ENCODE data around the gene RBP5. TPM values are rescaled to one million over a fixed set of nuclear protein-coding genes. Genes with fewer than 3 reads are reported as not detected.

RBP5 gene
- not detected for polyA plus RNA-seq (2013, experiment 1 of 2)
- polyA plus RNA-seq (2013, experiment 2 of 2), result not detected

- Histone ChIP-seq H3K4me3 (ENCODE audit: insufficient read depth in 1 of 2, low read depth in 1 of 2, low read length in 2 of 2) (peak within 1 kb of the TSS; percentile 64 to 81), H2BK5ac (ENCODE audit: low read depth, low read length, poor library complexity, severe bottlenecking) (no peak within 1 kb of the TSS), H2AFZ (ENCODE audit: low read depth, low read length) (peak within 1 kb of the TSS; percentile 80), H3K9ac (ENCODE audit: low read length) (peak within 1 kb of the TSS; percentile 70), H4K8ac (ENCODE audit: low read length) (peak within 1 kb of the TSS; percentile 27), H2AK5ac (ENCODE audit: low read length, severe bottlenecking) (no peak within 1 kb of the TSS), H3K14ac (ENCODE audit: low read length in 2 of 2) (peak within 1 kb of the TSS in 1 of 2 experiments; percentile 96), H2BK15ac (ENCODE audit: low read depth, poor library complexity, severe bottlenecking) (no peak within 1 kb of the TSS), H4K91ac (ENCODE audit: low read length) (peak within 1 kb of the TSS; percentile 25), H2BK120ac (ENCODE audit: low read depth, low read length) (no peak within 1 kb of the TSS), H3K9me3 (ENCODE audit: control insufficient read depth, low read length) (no peaks in the 10 kb centered on the region), H3K27ac (ENCODE audit: low read length, poor library complexity, severe bottlenecking) (no peak within 1 kb of the TSS), H3K79me1 (replicated peaks; ENCODE audit: low read length, poor library complexity, severe bottlenecking) (peaks cover 15% of the 10 kb centered on the region), H3K4ac (ENCODE audit: low read depth in 1 of 2, low read length in 2 of 2) (peak within 1 kb of the TSS in 1 of 2 experiments; percentile 13), H3K23ac (ENCODE audit: low read length in 2 of 2) (no peak within 1 kb of the TSS), H3K27me3 (ENCODE audit: control insufficient read depth in 1 of 2, insufficient read depth in 1 of 2, low read length in 2 of 2) (peaks cover 0 to 40% of the 10 kb centered on the region in 2 experiments), H3K4me1 (ENCODE audit: control insufficient read depth, insufficient read depth, low read depth, low read length) (peaks cover 14% of the 10 kb centered on the region), H2BK12ac (ENCODE audit: low read length in 2 of 2) (peak within 1 kb of the TSS in 1 of 2 experiments; percentile 17), H3K36me3 (ENCODE audit: control insufficient read depth in 1 of 2, insufficient read depth in 2 of 2, low read depth in 1 of 2, low read length in 2 of 2) (peaks cover 6 to 9% of the 10 kb centered on the region in 2 experiments), H3K4me2 (ENCODE audit: low read length, poor library complexity, severe bottlenecking) (peak within 1 kb of the TSS; percentile 99), H3K18ac (ENCODE audit: low read depth in 1 of 2, low read length in 2 of 2) (peak within 1 kb of the TSS in 1 of 2 experiments; percentile 74)
- DNase-seq, result no peak
- WGBS, result 80% methylated on average over 6 of the region's 7 CpGs
These were observed at the start of gene RBP5 for GRCh38 chr12:7128681-7129286. TSS of gene RBP5 (minus strand) at chr12:7128889. CDS start at chr12:7128775, 114 bp downstream.

- Histone ChIP-seq H2BK120ac (ENCODE audit: low read depth, low read length) (no peak overlapping the region), H2AK5ac (ENCODE audit: low read length, severe bottlenecking) (no peak overlapping the region), H2BK15ac (ENCODE audit: low read depth, poor library complexity, severe bottlenecking) (no peak overlapping the region), H3K4me1 (ENCODE audit: control insufficient read depth, insufficient read depth, low read depth, low read length) (no peaks in the 10 kb centered on the region), H3K27me3 (ENCODE audit: control insufficient read depth in 1 of 2, insufficient read depth in 1 of 2, low read length in 2 of 2) (peaks cover 0 to 19% of the 10 kb centered on the region in 2 experiments), H4K91ac (ENCODE audit: low read length) (no peak overlapping the region), H3K14ac (ENCODE audit: low read length in 2 of 2) (no peak overlapping the region), H3K27ac (ENCODE audit: low read length, poor library complexity, severe bottlenecking) (no peak overlapping the region), H4K8ac (ENCODE audit: low read length) (no peak overlapping the region), H3K9ac (ENCODE audit: low read length) (no peak overlapping the region), H2BK5ac (ENCODE audit: low read depth, low read length, poor library complexity, severe bottlenecking) (no peak overlapping the region), H2AFZ (ENCODE audit: low read depth, low read length) (no peak overlapping the region), H3K4me2 (ENCODE audit: low read length, poor library complexity, severe bottlenecking) (no peak overlapping the region), H3K36me3 (ENCODE audit: control insufficient read depth in 1 of 2, insufficient read depth in 2 of 2, low read depth in 1 of 2, low read length in 2 of 2) (no peaks in the 10 kb centered on the region), H3K23ac (ENCODE audit: low read length in 2 of 2) (no peak overlapping the region), H3K4ac (ENCODE audit: low read depth in 1 of 2, low read length in 2 of 2) (no peak overlapping the region), H2BK12ac (ENCODE audit: low read length in 2 of 2) (no peak overlapping the region), H3K79me1 (replicated peaks; ENCODE audit: low read length, poor library complexity, severe bottlenecking) (no peaks in the 10 kb centered on the region), H3K9me3 (ENCODE audit: control insufficient read depth, low read length) (no peaks in the 10 kb centered on the region), H3K18ac (ENCODE audit: low read depth in 1 of 2, low read length in 2 of 2) (no peak overlapping the region), H3K4me3 (ENCODE audit: insufficient read depth in 1 of 2, low read depth in 1 of 2, low read length in 2 of 2) (no peak overlapping the region)
- WGBS, result 89% methylated on average over 2 of the region's 2 CpGs
- no peak for DNase-seq
These were observed 49.8 kb upstream of the RBP5 start for GRCh38 chr12:7178481-7178880.

GRCh38 chr12:7176595-7176994 is 47.9 kb upstream of the RBP5 start:
- Histone ChIP-seq H3K9me3 (ENCODE audit: control insufficient read depth, low read length) (peaks cover 7% of the 10 kb centered on the region), H4K8ac (ENCODE audit: low read length) (no peak overlapping the region), H2AK5ac (ENCODE audit: low read length, severe bottlenecking) (no peak overlapping the region), H3K4ac (ENCODE audit: low read depth in 1 of 2, low read length in 2 of 2) (no peak overlapping the region), H3K79me1 (replicated peaks; ENCODE audit: low read length, poor library complexity, severe bottlenecking) (no peaks in the 10 kb centered on the region), H3K36me3 (ENCODE audit: control insufficient read depth in 1 of 2, insufficient read depth in 2 of 2, low read depth in 1 of 2, low read length in 2 of 2) (no peaks in the 10 kb centered on the region), H3K4me2 (ENCODE audit: low read length, poor library complexity, severe bottlenecking) (no peak overlapping the region), H4K91ac (ENCODE audit: low read length) (no peak overlapping the region), H3K9ac (ENCODE audit: low read length) (no peak overlapping the region), H3K23ac (ENCODE audit: low read length in 2 of 2) (no peak overlapping the region), H3K18ac (ENCODE audit: low read depth in 1 of 2, low read length in 2 of 2) (no peak overlapping the region), H3K27me3 (ENCODE audit: control insufficient read depth in 1 of 2, insufficient read depth in 1 of 2, low read length in 2 of 2) (peaks cover 0 to 12% of the 10 kb centered on the region in 2 experiments), H2BK12ac (ENCODE audit: low read length in 2 of 2) (no peak overlapping the region), H3K27ac (ENCODE audit: low read length, poor library complexity, severe bottlenecking) (no peak overlapping the region), H3K4me1 (ENCODE audit: control insufficient read depth, insufficient read depth, low read depth, low read length) (no peaks in the 10 kb centered on the region), H2AFZ (ENCODE audit: low read depth, low read length) (no peak overlapping the region), H2BK15ac (ENCODE audit: low read depth, poor library complexity, severe bottlenecking) (no peak overlapping the region), H2BK120ac (ENCODE audit: low read depth, low read length) (no peak overlapping the region), H2BK5ac (ENCODE audit: low read depth, low read length, poor library complexity, severe bottlenecking) (no peak overlapping the region), H3K14ac (ENCODE audit: low read length in 2 of 2) (no peak overlapping the region), H3K4me3 (ENCODE audit: insufficient read depth in 1 of 2, low read depth in 1 of 2, low read length in 2 of 2) (no peak overlapping the region)
- no CpG with 5 or more reads among the region's 2 CpGs for WGBS
- DNase-seq, result no peak

- H2AK5ac ChIP-seq (ENCODE audit: low read length, severe bottlenecking), result no peak overlapping the region
- H3K9me3 ChIP-seq (ENCODE audit: control insufficient read depth, low read length), result peaks cover 8% of the 10 kb centered on the region
- peak; percentile 8 for DNase-seq
- no peak overlapping the region for H3K18ac ChIP-seq (ENCODE audit: low read depth in 1 of 2, low read length in 2 of 2)
- H2AFZ ChIP-seq (ENCODE audit: low read depth, low read length), result no peak overlapping the region
- H3K27ac ChIP-seq (ENCODE audit: low read length, poor library complexity, severe bottlenecking), result no peak overlapping the region
- no peak overlapping the region for H2BK12ac ChIP-seq (ENCODE audit: low read length in 2 of 2)
- H3K79me1 ChIP-seq (replicated peaks; ENCODE audit: low read length, poor library complexity, severe bottlenecking), result no peaks in the 10 kb centered on the region
- no peak overlapping the region for H2BK15ac ChIP-seq (ENCODE audit: low read depth, poor library complexity, severe bottlenecking)
- peaks cover 0 to 6% of the 10 kb centered on the region in 2 experiments for H3K27me3 ChIP-seq (ENCODE audit: control insufficient read depth in 1 of 2, insufficient read depth in 1 of 2, low read length in 2 of 2)
- H3K14ac ChIP-seq (ENCODE audit: low read length in 2 of 2), result no peak overlapping the region
- H2BK5ac ChIP-seq (ENCODE audit: low read depth, low read length, poor library complexity, severe bottlenecking), result no peak overlapping the region
- no peak overlapping the region for H2BK120ac ChIP-seq (ENCODE audit: low read depth, low read length)
- no peak overlapping the region for H3K23ac ChIP-seq (ENCODE audit: low read length in 2 of 2)
- no peak overlapping the region for H3K9ac ChIP-seq (ENCODE audit: low read length)
- H3K4me2 ChIP-seq (ENCODE audit: low read length, poor library complexity, severe bottlenecking), result no peak overlapping the region
- no peak overlapping the region for H3K4me3 ChIP-seq (ENCODE audit: insufficient read depth in 1 of 2, low read depth in 1 of 2, low read length in 2 of 2)
- no peak overlapping the region for H3K4ac ChIP-seq (ENCODE audit: low read depth in 1 of 2, low read length in 2 of 2)
- H4K8ac ChIP-seq (ENCODE audit: low read length), result no peak overlapping the region
- H4K91ac ChIP-seq (ENCODE audit: low read length), result no peak overlapping the region
- H3K4me1 ChIP-seq (ENCODE audit: control insufficient read depth, insufficient read depth, low read depth, low read length), result no peaks in the 10 kb centered on the region
- H3K36me3 ChIP-seq (ENCODE audit: control insufficient read depth in 1 of 2, insufficient read depth in 2 of 2, low read depth in 1 of 2, low read length in 2 of 2), result no peaks in the 10 kb centered on the region
These were observed 46.8 kb upstream of the RBP5 start for GRCh38 chr12:7175493-7175892.

All from mesenchymal stem cell (in vitro differentiated cells and primary cell).